Measurements from ENCODE around the gene TRPV4. TPM values are rescaled to one million over a fixed set of nuclear protein-coding genes. Genes with fewer than 3 reads are reported as not detected.

The TRPV4 gene
- total RNA-seq, 3 donors from 2014 or later (not counting 1 experiment from before 2014, with no cell fraction given) = not detected

DNA sequence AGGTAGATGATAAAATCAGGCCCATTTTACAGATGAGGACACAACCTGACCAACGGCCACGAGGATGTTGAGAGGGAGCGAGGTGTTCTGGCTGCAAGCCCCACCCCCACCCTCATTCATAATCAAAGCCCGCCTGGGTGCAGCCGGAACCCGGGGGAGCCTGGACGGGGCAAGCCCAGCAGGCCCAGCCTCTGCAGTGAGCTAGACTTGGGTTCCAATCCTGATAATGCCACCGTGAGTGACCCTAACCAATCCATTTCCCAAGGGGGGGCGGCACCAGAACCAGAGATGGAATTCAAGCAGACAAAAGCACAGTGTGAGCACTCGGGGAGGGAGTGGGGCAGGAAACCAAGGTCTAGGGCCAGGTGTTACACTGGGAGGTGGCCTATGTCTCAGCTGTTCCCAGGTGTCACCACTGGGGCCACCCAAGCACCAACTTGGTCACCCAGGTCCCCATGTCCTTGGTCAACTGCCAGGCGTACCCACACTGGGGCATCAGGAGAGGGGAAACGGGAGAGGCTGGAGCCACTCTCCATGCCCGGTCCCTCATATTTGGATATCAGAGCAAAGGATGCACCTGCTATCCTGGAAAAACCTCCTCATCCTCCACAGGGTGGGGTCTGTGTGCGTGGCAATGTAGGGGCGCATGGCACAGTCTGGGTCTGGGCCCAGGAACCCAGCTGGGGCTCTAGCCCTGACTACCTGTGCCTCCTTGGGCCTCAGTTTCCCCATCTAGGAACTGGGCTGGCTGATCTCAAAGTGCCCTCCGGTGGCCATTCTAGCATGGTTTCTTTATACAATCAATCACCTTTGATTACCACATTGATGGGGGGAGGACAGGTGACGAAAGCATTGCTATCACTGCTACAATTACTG, 61.2 kb downstream of the TRPV4 start:
- WGBS (ENCODE audit: insufficient coverage) = 91% methylated on average over 17 of the region's 17 CpGs
- intact Hi-C loops (cut with micrococcal nuclease) = no loop called here
- peaks cover 0 to 10% of the 10 kb centered on the region in 2 donors for H3K4me1 Mint-ChIP-seq
- H3K9me3 Mint-ChIP-seq = no peaks in the 10 kb centered on the region
- no peak overlapping the region for H3K4me3 ChIP-seq (ENCODE audit: low read length)
- H3K36me3 Mint-ChIP-seq = no peaks in the 10 kb centered on the region
- H3K36me3 ChIP-seq (ENCODE audit: control insufficient read depth, insufficient read depth, low read length) = no peaks in the 10 kb centered on the region
- no peak overlapping the region for H3K4me3 Mint-ChIP-seq
- ATAC-seq (no peak), DNase-seq (peak in 1 of 2 donors; percentile 13)
- TF ChIP-seq CTCF (IDR thresholded peaks at IDR 0.05) = no peak
- H3K27ac Mint-ChIP-seq = no peak overlapping the region
- H3K4me1 ChIP-seq (ENCODE audit: control insufficient read depth, insufficient read depth, low read length) = no peaks in the 10 kb centered on the region
- H3K9me3 ChIP-seq (ENCODE audit: control insufficient read depth, insufficient read depth, low read length) = no peaks in the 10 kb centered on the region
- H3K27me3 ChIP-seq (ENCODE audit: control insufficient read depth, insufficient read depth, low read length) = no peaks in the 10 kb centered on the region
- H3K27me3 Mint-ChIP-seq (ENCODE audit: low read depth in 2 of 2) = no peaks in the 10 kb centered on the region
- H3K27ac ChIP-seq (ENCODE audit: low read length) = no peak overlapping the region

- Mint-ChIP-seq H3K9me3 (no peaks in the 10 kb centered on the region), H3K36me3 (no peaks in the 10 kb centered on the region), H3K4me3 (no peak overlapping the region), H3K4me1 (peaks cover 0 to 10% of the 10 kb centered on the region in 2 donors), H3K27ac (no peak overlapping the region), H3K27me3 (ENCODE audit: low read depth in 2 of 2) (no peaks in the 10 kb centered on the region)
- no peak for TF ChIP-seq CTCF (IDR thresholded peaks at IDR 0.05)
- DNase-seq (peak in 1 of 2 donors; percentile 11), ATAC-seq (no peak)
- no peaks in the 10 kb centered on the region for H3K9me3 ChIP-seq (ENCODE audit: control insufficient read depth, insufficient read depth, low read length)
- WGBS (ENCODE audit: insufficient coverage) = 85% methylated on average over 17 of the region's 17 CpGs
- H3K27ac ChIP-seq (ENCODE audit: low read length) = no peak overlapping the region
- intact Hi-C loops (cut with micrococcal nuclease) = no loop called here
- no peaks in the 10 kb centered on the region for H3K36me3 ChIP-seq (ENCODE audit: control insufficient read depth, insufficient read depth, low read length)
- H3K27me3 ChIP-seq (ENCODE audit: control insufficient read depth, insufficient read depth, low read length) = no peaks in the 10 kb centered on the region
- no peak overlapping the region for H3K4me3 ChIP-seq (ENCODE audit: low read length)
- no peaks in the 10 kb centered on the region for H3K4me1 ChIP-seq (ENCODE audit: control insufficient read depth, insufficient read depth, low read length)
These were observed 62.1 kb downstream of the TRPV4 start for GRCh38 chr12:109770861-109771670.

DNA sequence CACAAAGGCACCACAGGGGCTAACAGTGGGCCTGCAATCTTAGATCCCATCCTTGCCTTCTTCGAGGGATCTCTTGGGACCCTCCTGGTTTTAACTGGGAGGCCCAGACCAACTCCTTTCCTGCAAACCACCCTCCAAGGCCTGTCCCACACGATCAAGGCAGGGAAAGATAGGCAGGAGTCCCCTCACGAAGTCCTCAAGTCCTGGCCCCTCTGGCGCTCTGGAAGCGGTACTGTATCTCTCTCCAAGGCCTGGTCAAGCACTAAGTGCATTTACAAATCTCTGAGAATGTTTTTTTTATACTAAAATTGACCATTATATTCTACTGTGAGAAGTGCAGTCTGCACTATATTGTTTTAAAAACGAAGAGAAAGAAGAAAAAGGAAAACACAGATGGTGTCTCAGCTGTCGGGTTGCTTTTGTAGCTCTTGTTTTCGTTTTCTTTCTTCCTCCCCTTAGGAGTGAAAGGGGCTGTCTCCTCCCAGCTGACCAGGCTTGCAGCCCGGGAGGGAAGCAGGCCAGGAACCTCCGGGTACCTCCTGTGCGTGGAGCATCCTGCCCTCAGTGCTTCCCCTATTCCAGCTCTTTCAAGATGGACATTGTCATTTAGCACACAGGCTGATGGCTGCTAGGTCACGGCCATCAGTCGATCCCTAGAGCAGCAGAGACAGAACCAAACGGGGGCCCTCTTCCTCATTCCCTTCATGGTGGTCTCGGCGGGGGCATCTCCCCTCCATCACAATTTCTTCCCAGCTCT, 62.9 kb downstream of the TRPV4 start:
- no peak for TF ChIP-seq CTCF (IDR thresholded peaks at IDR 0.05)
- no peak overlapping the region for H3K27ac ChIP-seq (ENCODE audit: low read length)
- no peaks in the 10 kb centered on the region for H3K9me3 Mint-ChIP-seq
- H3K27ac Mint-ChIP-seq = no peak overlapping the region
- ATAC-seq (no peak), DNase-seq (peak in 1 of 2 donors; percentile 10)
- no peaks in the 10 kb centered on the region for H3K9me3 ChIP-seq (ENCODE audit: control insufficient read depth, insufficient read depth, low read length)
- H3K4me3 Mint-ChIP-seq = no peak overlapping the region
- H3K4me1 Mint-ChIP-seq = peaks cover 0 to 10% of the 10 kb centered on the region in 2 donors
- H3K4me1 ChIP-seq (ENCODE audit: control insufficient read depth, insufficient read depth, low read length) = no peaks in the 10 kb centered on the region
- no peaks in the 10 kb centered on the region for H3K27me3 ChIP-seq (ENCODE audit: control insufficient read depth, insufficient read depth, low read length)
- no peaks in the 10 kb centered on the region for H3K36me3 Mint-ChIP-seq
- no peaks in the 10 kb centered on the region for H3K36me3 ChIP-seq (ENCODE audit: control insufficient read depth, insufficient read depth, low read length)
- 89% methylated on average over 14 of the region's 16 CpGs for WGBS (ENCODE audit: insufficient coverage)
- intact Hi-C loops (cut with micrococcal nuclease) = no loop called here
- H3K27me3 Mint-ChIP-seq (ENCODE audit: low read depth in 2 of 2) = no peaks in the 10 kb centered on the region
- H3K4me3 ChIP-seq (ENCODE audit: low read length) = no peak overlapping the region
